HepG2 (cell line): ENCODE results near the gene LGR6. TPM values are rescaled to one million over a fixed set of nuclear protein-coding genes. Genes with fewer than 3 reads are reported as not detected.
A peak's percentile ranks its signal among the peaks of the same experiment; 100 is the strongest.

Experiments used
- AHR ChIP-seq: IDR thresholded peaks from 2 replicates; pipeline ENCODE4 v1.6.1; 2018; ENCODE audit warnings: missing genetic modification reagents, missing compliant biosample characterization
- ATAD3A ChIP-seq: sonication (generic); formaldehyde crosslinking; IDR thresholded peaks from 2 replicates; pipeline ENCODE4 v1.4.0; 2020; ENCODE audit warnings: missing genetic modification reagents
- BRCA1 ChIP-seq: sonication (generic); formaldehyde crosslinking; IDR thresholded peaks from 2 replicates; pipeline ENCODE4 v1.4.0; 2020; ENCODE audit warnings: missing genetic modification reagents
- CHCHD3 ChIP-seq: sonication (generic); formaldehyde crosslinking; IDR thresholded peaks from 2 replicates; pipeline ENCODE4 v1.8.0; 2022; ENCODE audit warnings: mild to moderate bottlenecking, missing genetic modification reagents, moderate library complexity
- E2F2 ChIP-seq: sonication (generic); formaldehyde crosslinking; IDR thresholded peaks from 2 replicates; pipeline ENCODE4 v1.4.0; 2020; ENCODE audit warnings: missing genetic modification reagents, borderline replicate concordance
- KDM5A ChIP-seq: fragments of 200-600 bp; sonication (generic); IDR thresholded peaks from 2 replicates; pipeline ENCODE4 v1.7.0; 2018; ENCODE audit warnings: antibody characterized with exemption, mild to moderate bottlenecking, low read length, borderline replicate concordance
- NAIF1 ChIP-seq: sonication (generic); formaldehyde crosslinking; IDR thresholded peaks from 2 replicates; pipeline ENCODE4 v1.5.0; 2020; ENCODE audit warnings: mild to moderate bottlenecking, missing genetic modification reagents, borderline replicate concordance
- NFRKB ChIP-seq: fragments of 450-650 bp; IDR thresholded peaks from 2 replicates; pipeline ENCODE4 v1.6.1; 2017
- NONO ChIP-seq, 2 experiments: fragments of 450-650 bp in 1 of 2; sonication (generic) in 1 of 2; formaldehyde crosslinking in 1 of 2; IDR thresholded peaks in 1 of 2; conservative IDR thresholded peaks in 1 of 2; 2 replicates each; pipeline versions ENCODE4 v1.6.1 to v1.8.0; 2017 to 2022; ENCODE audit warnings: mild to moderate bottlenecking in 1 of 2, missing genetic modification reagents in 1 of 2, moderate library complexity in 1 of 2
- NR3C1 ChIP-seq: sonication (generic); formaldehyde crosslinking; IDR thresholded peaks from 2 replicates; pipeline ENCODE4 v1.4.0; 2020; ENCODE audit warnings: missing genetic modification reagents
- REL ChIP-seq: sonication (generic); formaldehyde crosslinking; conservative IDR thresholded peaks from 2 replicates; pipeline ENCODE4 v1.8.0; 2022; ENCODE audit warnings: mild to moderate bottlenecking, missing genetic modification reagents, moderate library complexity
- SNAPC2 ChIP-seq: sonication (generic); formaldehyde crosslinking; IDR thresholded peaks from 2 replicates; pipeline ENCODE4 v1.8.1; 2022; ENCODE audit warnings: mild to moderate bottlenecking, missing genetic modification reagents
- ZBTB46 ChIP-seq: sonication (generic); formaldehyde crosslinking; IDR thresholded peaks from 2 replicates; pipeline ENCODE4 v1.4.0; 2020; ENCODE audit warnings: mild to moderate bottlenecking, missing genetic modification reagents, borderline replicate concordance
- ZBTB7B ChIP-seq: sonication (generic); formaldehyde crosslinking; IDR thresholded peaks from 2 replicates; pipeline ENCODE4 v1.4.0; 2020; ENCODE audit warnings: missing genetic modification reagents
- ZKSCAN5 ChIP-seq: sonication (generic); formaldehyde crosslinking; IDR thresholded peaks from 2 replicates; pipeline ENCODE4 v1.5.1; 2020; ENCODE audit warnings: mild to moderate bottlenecking, missing genetic modification reagents
- ZMYM4 ChIP-seq: sonication (generic); formaldehyde crosslinking; IDR thresholded peaks from 2 replicates; pipeline ENCODE4 v1.8.1; 2023; ENCODE audit warnings: mild to moderate bottlenecking, missing genetic modification reagents
- ZNF20 ChIP-seq: sonication (generic); formaldehyde crosslinking; IDR thresholded peaks from 2 replicates; pipeline ENCODE4 v1.4.0; 2020; ENCODE audit warnings: mild to moderate bottlenecking, moderate library complexity, missing genetic modification reagents
- ZUFSP ChIP-seq: sonication (generic); formaldehyde crosslinking; IDR thresholded peaks from 2 replicates; pipeline ENCODE4 v1.9.0; 2021; ENCODE audit warnings: missing genetic modification reagents, mild to moderate bottlenecking, borderline replicate concordance
- polyA plus RNA-seq, 8 experiments: library from polyadenylated mRNA; depleted of rRNA in 3 of 8; stranded (reverse) in 7 of 8; unstranded in 1 of 8; fragments of >200 nt; fragmentation: Illumina TruSeq in 4 of 8; extraction: Trizol in 4 of 8; gene quantifications; 2 replicates each; pipeline versions ENCODE4 v1.2.1 to v1.2.3, GENCODE V29; 2011 to 2016; ENCODE audit warnings: low read depth in 4 of 8, missing spikeins in 1 of 8, mixed read lengths in 1 of 8; ENCODE audit not compliant: insufficient read depth in 1 of 8
- total RNA-seq, 5 experiments: library from RNA; depleted of rRNA; stranded (reverse); fragments of >200 nt; fragmentation: Illumina TruSeq; extraction: Trizol; gene quantifications; 2 replicates each; pipeline ENCODE4 v1.2.3, GENCODE V29; 2016; ENCODE audit warnings: low read depth in 1 of 5
- TF ChIP-seq, protein P1 (sequence below): sonication (generic); formaldehyde crosslinking; IDR thresholded peaks from 2 replicates; pipeline ENCODE4 v1.9.0; 2021; ENCODE audit warnings: mild to moderate bottlenecking, missing genetic modification reagents

LGR6 gene
- total and polyA plus RNA-seq, 2 of the 13 experiments (the other 11 are each of a cell fraction or from before 2014, with no cell fraction given) = 0.07 TPM; not detected in 1

DNA sequence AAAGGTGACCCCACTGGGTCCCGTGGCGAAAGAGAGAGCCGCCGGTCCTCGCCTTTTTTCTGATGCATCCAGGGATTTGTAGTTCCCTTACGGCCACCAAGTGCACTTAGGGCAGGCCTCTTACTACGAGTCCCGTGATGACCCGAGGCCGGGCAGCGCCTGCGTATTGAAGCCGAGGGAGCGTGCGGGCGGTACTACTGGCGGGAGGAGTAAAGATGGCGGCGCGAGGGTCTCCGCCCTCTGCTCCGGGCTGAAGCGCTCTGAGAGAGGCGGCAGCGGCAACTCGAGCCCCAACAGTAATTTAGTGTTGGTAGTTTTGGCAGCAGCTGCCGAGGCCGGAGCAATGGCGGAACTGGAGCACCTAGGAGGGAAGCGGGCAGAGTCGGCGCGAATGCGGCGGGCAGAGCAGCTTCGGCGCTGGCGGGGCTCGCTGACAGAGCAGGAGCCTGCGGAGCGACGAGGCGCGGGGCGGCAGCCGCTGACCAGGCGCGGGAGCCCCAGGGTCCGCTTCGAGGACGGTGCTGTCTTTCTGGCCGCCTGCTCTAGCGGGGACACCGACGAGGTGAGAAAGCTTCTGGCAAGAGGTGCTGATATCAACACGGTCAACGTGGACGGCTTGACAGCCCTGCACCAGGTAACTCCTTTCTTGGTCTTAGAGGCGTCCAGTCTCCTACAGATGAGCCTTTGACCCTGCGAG, 155.1 kb downstream of the LGR6 start, which contains the start of gene PPP1R12B (continued):
- peak; percentile 46 for TF ChIP-seq ZMYM4
- 0 out of 2 replicates have a peak, but pooled peaks have one; percentile 60 for TF ChIP-seq ZBTB46 (CRISPR knock-in tag)
- TF ChIP-seq KDM5A = peak; percentile 66
- TF ChIP-seq E2F2 (CRISPR knock-in tag) = 0 out of 2 replicates have a peak, but pooled peaks have one; percentile 31
- no peak for TF ChIP-seq ZKSCAN5
- TF ChIP-seq NONO (IDR thresholded peaks at IDR 0.05) = no peak
- TF ChIP-seq NONO (CRISPR knock-in tag; conservative IDR thresholded peaks at IDR 0.05) = no peak; the same call in 1 of the 2 replicates
- no peak for TF ChIP-seq CHCHD3 (CRISPR knock-in tag)
- TF ChIP-seq ATAD3A = no peak
- TF ChIP-seq ZUFSP (CRISPR knock-in tag) = no peak
- no peak for TF ChIP-seq NAIF1 (CRISPR knock-in tag)
- TF ChIP-seq ZNF20 (CRISPR knock-in tag) = no peak
- no peak for TF ChIP-seq SNAPC2
- no peak; the same call in 1 of the 2 replicates for TF ChIP-seq ZBTB7B
- TF ChIP-seq NR3C1 (CRISPR knock-in tag) = no peak
- TF ChIP-seq, protein P1, sequence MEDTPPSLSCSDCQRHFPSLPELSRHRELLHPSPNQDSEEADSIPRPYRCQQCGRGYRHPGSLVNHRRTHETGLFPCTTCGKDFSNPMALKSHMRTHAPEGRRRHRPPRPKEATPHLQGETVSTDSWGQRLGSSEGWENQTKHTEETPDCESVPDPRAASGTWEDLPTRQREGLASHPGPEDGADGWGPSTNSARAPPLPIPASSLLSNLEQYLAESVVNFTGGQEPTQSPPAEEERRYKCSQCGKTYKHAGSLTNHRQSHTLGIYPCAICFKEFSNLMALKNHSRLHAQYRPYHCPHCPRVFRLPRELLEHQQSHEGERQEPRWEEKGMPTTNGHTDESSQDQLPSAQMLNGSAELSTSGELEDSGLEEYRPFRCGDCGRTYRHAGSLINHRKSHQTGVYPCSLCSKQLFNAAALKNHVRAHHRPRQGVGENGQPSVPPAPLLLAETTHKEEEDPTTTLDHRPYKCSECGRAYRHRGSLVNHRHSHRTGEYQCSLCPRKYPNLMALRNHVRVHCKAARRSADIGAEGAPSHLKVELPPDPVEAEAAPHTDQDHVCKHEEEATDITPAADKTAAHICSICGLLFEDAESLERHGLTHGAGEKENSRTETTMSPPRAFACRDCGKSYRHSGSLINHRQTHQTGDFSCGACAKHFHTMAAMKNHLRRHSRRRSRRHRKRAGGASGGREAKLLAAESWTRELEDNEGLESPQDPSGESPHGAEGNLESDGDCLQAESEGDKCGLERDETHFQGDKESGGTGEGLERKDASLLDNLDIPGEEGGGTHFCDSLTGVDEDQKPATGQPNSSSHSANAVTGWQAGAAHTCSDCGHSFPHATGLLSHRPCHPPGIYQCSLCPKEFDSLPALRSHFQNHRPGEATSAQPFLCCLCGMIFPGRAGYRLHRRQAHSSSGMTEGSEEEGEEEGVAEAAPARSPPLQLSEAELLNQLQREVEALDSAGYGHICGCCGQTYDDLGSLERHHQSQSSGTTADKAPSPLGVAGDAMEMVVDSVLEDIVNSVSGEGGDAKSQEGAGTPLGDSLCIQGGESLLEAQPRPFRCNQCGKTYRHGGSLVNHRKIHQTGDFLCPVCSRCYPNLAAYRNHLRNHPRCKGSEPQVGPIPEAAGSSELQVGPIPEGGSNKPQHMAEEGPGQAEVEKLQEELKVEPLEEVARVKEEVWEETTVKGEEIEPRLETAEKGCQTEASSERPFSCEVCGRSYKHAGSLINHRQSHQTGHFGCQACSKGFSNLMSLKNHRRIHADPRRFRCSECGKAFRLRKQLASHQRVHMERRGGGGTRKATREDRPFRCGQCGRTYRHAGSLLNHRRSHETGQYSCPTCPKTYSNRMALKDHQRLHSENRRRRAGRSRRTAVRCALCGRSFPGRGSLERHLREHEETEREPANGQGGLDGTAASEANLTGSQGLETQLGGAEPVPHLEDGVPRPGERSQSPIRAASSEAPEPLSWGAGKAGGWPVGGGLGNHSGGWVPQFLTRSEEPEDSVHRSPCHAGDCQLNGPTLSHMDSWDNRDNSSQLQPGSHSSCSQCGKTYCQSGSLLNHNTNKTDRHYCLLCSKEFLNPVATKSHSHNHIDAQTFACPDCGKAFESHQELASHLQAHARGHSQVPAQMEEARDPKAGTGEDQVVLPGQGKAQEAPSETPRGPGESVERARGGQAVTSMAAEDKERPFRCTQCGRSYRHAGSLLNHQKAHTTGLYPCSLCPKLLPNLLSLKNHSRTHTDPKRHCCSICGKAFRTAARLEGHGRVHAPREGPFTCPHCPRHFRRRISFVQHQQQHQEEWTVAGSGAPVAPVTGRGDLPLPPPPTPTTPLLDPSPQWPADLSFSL (CRISPR knock-in tag) = no peak
- no peak for TF ChIP-seq REL
- no peak for TF ChIP-seq NFRKB
- TF ChIP-seq AHR = no peak
- 0 out of 2 replicates have a peak, but pooled peaks have one; percentile 32 for TF ChIP-seq BRCA1 (CRISPR knock-in tag)
